ENCODE measurements around the gene DENND5B.
"Not testable (repeated sequence)": the region's sequence is repeated elsewhere in the genome, so short reads cannot be mapped to it uniquely, and the experiment has no call there.

DENND5B gene

GRCh38 chr12:31499567-31499966, 91.4 kb downstream of the DENND5B start:
- DNase-seq = no peak

DNA sequence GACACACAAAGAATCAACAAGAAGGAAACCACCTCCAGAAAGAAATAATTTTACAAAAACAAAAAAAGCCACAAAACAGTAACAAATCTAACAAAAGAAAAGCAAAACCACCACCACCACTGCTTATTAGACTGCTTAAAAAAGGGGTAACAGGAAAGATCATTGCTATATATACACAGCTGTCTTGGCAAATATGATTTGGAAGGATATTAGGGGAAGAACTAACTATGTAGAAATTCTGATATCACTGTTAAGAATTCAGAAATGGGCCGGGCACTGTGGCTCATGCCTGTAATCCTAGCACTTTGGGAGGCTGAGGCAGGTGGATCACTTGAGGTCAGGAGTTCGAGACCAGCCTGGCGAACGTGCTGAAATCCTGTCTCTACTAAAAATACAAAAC, 92.5 kb downstream of the DENND5B start:
- no peak for DNase-seq

- no peak for DNase-seq
Measured at GRCh38 chr12:31496257-31496656, 94.7 kb downstream of the DENND5B start.

DNA sequence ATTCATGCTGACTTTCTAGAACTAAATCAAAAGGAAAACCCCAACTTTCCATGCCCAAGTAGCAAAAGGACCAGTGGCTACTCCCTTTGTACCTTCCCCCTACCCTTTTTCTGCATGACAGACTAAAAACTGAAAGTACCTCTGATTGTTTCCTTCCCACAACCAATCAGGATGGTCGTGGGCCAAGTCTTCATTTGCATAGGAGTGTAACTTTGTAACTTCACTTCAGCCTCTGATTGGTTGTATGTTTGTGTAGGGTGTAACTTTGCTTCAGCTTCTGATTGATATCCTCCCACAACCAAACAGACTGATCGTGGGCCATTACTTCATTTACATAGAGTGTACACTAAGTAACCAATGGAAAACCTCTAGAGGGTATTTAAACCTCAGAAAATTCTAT, 96.5 kb downstream of the DENND5B start:
- DNase-seq = no peak

- no peak for DNase-seq
Measured at GRCh38 chr12:31492599-31493196, 98.2 kb downstream of the DENND5B start.

DNA sequence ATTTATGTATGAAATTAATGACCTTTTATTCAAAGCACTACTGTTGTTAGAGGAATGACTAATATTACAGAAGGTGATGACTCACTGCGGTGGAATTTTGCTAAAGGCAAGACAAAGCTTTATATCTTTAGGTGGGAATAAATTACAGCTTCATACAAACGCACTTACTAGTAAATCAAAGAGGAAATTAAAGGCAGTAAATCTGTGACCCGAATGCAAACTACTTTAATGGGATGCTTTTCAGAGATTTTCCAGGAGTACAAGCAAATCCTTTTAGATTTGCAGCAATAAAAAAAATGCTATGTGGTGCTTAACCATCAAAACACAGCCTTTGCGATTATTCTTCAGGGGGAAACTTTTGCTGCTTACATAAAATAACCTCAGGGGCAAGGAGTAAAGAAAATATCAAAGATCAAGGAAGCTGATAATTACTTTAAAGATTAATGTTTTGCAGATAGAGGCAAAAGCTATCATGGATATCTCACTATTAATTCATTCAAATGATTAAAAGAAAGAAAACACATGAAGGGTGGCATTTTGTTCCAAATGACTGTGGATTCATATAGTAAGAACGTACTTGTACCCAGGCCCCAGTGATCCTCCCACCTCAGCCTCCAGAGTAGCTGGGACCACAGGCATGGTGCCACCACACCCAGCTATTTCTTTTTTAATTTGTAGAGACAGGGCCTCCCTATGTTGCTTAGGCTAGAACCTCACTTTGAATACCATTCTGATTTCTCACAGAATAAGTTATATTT, 98.9 kb downstream of the DENND5B start:
- DNase-seq = no peak

- DNase-seq = no peak
Measured at GRCh38 chr12:31491241-31491794, 99.6 kb downstream of the DENND5B start.

- no peak for DNase-seq
Measured at GRCh38 chr12:31488737-31489338, 102.1 kb downstream of the DENND5B start.

- no peak for DNase-seq
Measured at GRCh38 chr12:31485571-31485970, 105.4 kb downstream of the DENND5B start.

- no peak for DNase-seq
Measured at GRCh38 chr12:31482816-31483215, 108.1 kb downstream of the DENND5B start.

DNA sequence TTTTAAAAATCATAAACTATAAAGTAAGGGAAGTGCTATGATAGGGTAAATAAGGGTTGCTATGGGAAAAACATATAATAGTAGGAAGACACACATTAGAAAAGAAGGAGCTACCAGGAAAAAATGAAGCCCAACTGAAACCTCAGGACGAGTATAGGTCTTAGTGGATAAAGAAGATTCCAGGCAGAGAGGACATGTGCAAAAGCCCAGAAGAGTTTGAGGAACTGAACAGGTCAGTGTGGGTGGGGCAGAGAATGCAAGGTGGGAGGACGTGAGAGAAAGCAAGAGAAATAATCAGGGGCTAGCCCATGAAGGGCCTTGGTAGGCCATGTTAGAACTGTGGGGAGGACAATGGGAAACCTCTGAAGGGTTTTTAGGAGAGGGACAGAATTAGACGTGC, 109.5 kb downstream of the DENND5B start:
- no peak for DNase-seq

DNA sequence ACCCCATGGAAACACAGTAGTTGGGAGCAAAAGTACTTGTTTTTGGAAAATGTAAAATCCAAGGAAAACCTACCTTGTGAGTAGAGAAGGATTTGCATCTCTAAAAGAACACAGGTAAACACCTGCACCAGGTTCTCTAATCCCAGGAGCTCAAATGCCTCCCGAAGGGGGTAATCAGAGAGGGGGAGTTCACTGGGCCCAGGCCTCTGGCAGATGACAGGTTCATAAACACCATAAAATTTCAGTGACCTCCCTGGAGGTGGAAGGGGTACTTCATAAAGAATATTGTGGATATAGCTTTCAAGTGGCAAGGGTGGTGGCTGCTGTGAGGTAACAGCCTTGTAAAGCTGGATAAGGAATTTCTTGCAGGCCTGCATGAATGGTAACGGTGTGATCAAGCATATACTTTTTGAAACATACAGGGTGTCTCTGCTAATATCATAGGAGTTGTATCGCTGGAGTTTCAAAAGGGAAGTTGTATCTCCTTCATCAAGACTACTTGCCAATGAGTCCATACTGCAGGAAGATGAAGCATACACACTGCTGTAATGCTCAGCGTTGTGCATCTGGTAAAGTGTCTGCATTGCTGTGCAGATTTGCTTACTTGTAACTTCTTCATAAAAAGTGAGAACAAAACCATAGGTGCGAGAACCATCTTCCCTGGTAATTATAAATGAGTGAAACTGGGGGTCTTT, 111.3 kb downstream of the DENND5B start:
- no peak for DNase-seq

DNA sequence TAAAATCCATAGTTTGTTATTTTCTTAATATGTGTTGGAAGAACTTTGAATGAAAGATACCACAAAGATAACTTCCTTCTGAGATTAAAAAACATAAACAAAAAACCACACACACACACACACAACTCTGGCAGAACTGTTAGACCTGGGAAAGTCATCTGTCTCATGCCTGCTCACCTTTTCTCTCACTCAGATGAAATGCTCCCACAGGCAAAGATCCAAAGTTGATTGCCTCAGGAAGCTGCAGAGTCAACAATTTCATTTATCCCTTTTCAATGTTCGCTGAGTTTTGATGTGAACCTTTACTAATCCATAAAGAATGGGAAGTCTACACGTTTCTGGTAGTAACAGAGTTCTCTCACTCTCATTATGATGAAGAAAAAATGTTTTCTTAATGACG, 112.0 kb downstream of the DENND5B start:
- no peak for DNase-seq

DNA sequence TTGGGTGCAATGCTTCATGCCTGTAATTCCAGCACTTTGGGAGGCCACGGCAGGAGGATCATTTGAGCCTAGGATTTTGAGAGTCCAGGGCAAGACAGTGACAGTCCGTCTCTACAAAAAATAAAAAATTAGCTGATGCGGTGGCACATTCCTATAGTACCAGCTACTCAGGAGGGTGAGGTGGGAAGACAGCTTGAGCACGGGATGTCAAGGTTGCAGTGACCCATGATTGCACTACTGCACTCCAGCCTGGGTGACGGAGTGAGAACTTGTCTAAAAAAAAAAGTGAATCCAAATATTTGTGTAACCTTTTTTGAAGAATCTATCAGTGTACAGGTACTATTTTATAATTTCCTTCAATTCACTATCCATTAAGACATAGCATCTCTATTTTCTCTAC, 112.5 kb downstream of the DENND5B start:
- no peak for DNase-seq

GRCh38 chr12:31477687-31478086, 113.2 kb downstream of the DENND5B start:
- no peak for DNase-seq

DNA sequence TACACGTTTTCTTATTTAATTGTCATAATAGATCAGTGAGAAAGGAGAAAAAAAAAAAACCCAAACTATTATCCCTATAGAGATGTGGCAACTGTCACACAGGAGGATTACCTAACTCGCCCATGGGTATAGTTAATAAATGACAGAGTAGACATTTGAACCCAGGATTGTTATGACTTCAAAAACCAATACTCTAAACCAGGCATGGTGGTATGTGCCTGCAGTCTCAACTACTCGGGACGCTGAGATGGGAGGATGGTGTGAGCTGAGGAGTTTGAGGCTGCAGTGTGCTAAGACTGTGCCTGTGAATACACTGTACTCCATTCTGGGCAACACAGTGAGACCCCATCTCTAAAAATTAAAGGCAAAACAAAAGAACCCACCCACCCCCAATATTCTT, 114.5 kb downstream of the DENND5B start:
- DNase-seq = no peak

DNA sequence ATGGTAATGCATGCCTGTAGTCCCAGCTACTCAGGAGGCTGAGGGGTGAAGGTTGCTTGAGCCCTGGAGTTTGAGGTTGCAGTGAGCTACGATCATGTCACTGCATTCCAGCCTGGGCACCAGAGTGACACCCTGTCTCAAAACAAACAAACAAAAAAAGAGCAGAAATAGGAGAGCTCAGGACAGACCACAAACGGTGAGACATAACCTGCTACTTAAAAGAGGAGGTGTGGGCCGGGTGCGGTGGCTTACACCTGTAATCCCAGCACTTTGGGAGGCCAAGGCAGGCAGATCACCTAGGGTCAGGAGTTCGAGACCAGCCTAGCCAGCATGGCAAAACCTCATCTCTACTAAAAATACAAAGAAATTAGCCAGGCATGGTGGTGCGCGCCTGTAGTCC, 115.3 kb downstream of the DENND5B start:
- DNase-seq = not testable (repeated sequence)

- DNase-seq = no peak
Measured at GRCh38 chr12:31474751-31475150, 116.2 kb downstream of the DENND5B start.

DNA sequence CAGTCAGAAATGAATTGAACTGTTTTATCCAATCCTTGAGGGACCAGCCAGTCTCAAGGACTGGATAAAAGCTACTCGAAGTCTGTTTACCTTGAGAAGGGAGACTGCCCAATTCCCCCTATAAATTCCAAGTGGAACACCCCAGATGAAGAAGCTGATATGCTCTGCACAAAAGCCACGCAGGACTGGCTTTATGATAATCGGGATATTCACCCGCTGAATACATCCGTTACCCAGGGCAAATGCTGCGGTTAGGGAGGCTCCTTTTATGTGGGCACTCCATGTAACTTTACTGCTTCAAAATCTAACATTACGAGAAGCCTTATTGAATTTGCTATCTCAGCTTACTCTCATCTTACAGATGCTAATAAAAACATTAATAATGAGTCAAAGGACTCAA, 119.1 kb downstream of the DENND5B start:
- no peak for DNase-seq

DNA sequence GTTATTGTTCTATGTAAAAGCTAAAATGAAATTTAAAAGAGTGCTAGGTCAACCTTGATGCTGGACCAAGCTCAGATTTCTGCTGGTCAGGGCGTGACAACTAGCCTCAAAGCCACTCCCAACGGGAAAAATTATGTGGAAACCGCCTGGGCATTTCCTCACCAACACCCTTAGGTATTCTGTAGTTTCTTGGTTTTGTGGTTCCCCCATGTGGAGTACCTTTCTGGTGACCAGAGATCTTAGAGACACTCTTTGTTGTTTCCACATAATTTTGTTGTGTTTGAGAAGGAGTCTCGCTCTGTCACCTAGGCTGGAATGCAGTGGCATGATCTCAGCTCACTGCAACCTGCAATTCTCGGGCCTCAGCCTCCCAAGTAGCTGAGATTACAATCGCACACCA, 119.9 kb downstream of the DENND5B start:
- no peak for DNase-seq

DNA sequence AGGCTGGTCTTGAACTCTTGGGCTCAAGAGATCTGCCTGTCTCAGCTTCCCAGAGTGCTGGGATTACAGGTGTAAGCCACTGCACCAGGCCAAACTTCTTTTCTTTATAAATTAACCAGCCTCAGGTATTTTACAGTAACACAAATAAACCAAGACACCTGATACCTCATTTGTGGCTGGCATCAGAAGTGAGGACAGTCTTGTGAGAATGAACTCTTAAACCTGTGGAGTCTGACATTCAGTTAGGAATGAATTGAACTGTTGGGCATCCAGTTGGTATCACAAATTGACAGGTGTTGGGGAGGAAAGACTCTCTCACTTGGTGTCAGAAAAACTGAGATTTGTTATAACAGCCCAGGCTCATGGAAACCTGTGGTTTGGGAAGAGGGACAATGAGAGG, 120.5 kb downstream of the DENND5B start:
- DNase-seq = no peak

GRCh38 chr12:31466768-31467167, 124.2 kb downstream of the DENND5B start:
- DNase-seq = no peak

- no peak for DNase-seq
Measured at GRCh38 chr12:31465002-31465401, 125.9 kb downstream of the DENND5B start.

DNA sequence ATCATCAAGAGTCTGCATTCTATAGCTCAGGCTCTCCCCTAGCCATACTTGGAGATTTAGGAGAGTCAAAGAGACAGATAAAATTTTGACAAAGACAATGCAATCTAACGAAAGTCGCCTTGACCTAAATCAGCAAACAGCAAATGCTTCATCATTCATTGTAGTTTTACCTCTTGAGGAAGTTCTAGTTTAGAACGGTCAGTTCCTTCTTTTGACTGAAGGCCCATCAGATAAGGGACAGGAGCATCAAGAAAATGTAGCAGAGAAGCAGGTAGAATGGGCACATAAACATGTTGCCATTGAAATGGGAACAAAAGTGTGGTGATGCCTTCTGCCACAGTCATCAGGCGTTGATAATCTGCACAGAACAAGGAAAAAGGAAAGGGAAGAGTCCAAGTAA, 130.9 kb downstream of the DENND5B start:
- DNase-seq = no peak
